ENCODE results near the gene CREB3L1.

CREB3L1 gene

DNA sequence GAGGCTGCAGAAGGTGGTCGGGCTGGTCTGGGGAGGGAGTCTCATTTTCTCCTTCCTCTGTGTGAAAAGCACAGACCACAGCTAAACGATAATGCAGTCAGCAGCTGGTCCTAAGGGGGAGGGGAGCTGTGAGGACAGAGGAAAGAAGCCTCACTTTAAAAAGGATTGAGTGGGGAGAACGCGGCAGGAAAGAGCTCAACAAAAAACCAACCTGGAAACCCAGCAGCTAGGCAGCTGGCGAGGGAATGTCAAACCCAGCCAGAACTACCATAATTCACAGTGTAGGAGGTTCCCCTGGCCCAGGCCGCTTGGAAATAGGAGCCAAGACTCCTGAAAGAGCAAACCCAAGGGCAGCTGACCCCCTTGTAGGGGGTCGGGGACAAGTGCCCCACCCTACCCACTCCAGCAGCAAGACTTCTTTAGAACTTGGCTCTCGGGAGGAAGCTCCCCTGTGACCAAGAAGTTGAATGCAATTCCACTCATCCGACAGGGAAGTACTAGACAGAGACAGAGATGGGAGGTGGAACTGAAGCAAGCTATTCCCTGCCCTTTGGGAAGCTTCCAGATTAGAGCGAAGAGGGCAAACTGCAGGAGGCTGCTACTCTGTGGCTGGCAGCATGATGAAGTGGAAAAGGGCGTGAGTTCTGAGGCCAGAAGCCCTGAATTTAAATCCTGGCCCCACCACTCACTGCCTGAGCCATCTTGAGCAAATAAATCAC is 53.3 kb downstream of the CREB3L1 start:
- TF ChIP-seq, protein P1, sequence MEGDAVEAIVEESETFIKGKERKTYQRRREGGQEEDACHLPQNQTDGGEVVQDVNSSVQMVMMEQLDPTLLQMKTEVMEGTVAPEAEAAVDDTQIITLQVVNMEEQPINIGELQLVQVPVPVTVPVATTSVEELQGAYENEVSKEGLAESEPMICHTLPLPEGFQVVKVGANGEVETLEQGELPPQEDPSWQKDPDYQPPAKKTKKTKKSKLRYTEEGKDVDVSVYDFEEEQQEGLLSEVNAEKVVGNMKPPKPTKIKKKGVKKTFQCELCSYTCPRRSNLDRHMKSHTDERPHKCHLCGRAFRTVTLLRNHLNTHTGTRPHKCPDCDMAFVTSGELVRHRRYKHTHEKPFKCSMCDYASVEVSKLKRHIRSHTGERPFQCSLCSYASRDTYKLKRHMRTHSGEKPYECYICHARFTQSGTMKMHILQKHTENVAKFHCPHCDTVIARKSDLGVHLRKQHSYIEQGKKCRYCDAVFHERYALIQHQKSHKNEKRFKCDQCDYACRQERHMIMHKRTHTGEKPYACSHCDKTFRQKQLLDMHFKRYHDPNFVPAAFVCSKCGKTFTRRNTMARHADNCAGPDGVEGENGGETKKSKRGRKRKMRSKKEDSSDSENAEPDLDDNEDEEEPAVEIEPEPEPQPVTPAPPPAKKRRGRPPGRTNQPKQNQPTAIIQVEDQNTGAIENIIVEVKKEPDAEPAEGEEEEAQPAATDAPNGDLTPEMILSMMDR (IDR thresholded peaks at IDR 0.05), result no peak

GRCh38 chr11:46331282-46331984 is 54.0 kb downstream of the CREB3L1 start:
- TF ChIP-seq, protein P1 (IDR thresholded peaks at IDR 0.05), result no peak

DNA sequence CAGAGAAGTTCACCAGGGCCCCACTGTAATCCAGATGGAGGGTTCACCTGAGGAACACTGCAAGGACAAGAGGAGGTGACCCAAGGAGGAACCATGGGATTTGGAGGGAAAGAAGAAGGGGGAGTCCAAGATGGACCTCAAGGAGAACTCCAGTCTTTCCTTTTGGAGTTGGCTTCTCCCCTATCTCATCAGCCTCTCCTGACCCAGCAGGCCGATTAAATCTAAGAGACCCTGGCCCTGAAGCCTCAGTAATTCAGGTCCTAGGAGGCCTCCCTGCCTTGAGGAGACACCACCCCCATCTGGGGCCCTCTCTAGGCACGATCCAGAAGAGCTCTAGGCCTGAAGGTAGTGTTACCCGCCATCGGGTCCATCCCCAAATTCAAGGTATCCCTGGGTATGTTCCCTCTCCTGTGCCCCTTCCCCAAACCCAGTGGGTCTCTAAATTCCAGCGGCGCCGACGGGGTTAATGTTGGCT is 54.7 kb downstream of the CREB3L1 start:
- TF ChIP-seq, protein P1 (IDR thresholded peaks at IDR 0.05), result no peak

GRCh38 chr11:46332568-46333393 is 55.3 kb downstream of the CREB3L1 start:
- TF ChIP-seq, protein P1 (IDR thresholded peaks at IDR 0.05), result no peak

DNA sequence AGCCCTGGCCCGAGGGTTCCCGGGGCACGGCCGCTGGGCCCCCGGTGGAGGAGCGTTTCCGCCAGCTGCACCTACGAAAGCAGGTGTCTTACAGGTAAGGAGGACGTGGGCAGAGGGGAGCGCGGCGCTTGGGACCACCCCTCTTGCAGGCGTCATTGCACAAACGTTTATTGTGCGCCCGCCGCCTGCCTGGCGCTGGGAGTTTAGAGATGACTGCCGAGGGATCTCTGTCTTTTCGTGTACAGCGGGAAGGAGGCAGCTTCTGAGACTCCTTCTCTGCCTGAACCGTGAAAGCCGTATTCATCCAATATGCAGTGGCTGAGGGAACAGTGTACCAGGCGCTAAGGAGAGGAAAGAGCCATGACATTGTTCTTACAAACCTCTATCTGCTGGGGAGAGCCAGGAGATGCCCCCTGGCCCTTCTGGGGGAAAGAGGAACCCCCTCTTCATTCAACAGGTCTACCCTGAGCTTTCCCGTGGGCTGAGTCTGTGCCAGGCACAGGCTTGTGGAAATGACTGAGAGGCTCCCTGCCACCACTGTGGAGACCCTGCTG is 56.0 kb downstream of the CREB3L1 start:
- TF ChIP-seq, protein P1 (IDR thresholded peaks at IDR 0.05), result no peak

- TF ChIP-seq, protein P1 (IDR thresholded peaks at IDR 0.05), result no peak
Observed at GRCh38 chr11:46334211-46334610, 56.7 kb downstream of the CREB3L1 start.

DNA sequence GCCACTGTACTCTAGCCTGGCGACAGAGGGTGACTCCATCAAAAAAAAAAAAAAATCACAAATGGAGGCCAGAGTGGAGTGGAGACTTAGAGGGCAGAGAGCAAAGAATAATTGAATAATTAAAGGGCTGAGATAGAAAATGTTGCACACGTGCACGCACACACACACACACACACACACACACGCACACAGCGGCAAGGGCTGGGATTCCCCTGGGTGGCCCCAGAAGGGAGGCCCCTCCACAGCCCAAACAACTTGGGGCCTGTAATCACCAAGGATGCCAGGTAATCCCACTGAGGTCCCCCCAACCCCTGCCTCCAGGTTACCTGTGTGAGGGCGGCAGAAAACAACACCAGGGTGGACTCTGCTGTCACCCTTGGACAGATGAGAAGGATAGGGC is 57.8 kb downstream of the CREB3L1 start:
- TF ChIP-seq, protein P1 (IDR thresholded peaks at IDR 0.05), result no peak
